Panc1 (cell line): Measurements from ENCODE around the gene STPG4. TPM values are rescaled to one million over a fixed set of nuclear protein-coding genes. Genes with fewer than 3 reads are reported as not detected.

Experiments
- ATAC-seq: fragments of 200-7000 bp; cut with Tn5 transposase; 2 replicates; pipeline ENCODE4 v1.9.1; 2020; ENCODE audit warnings: mild to moderate bottlenecking, moderate library complexity
- BruUV-seq: library from RNA; stranded (reverse); fragments of 400-500 nt; replicated peaks from 2 replicates; lab custom pipeline; 2021; lab: Mats Ljungman, UMichigan
- CTCF ChIA-PET: fragments of 300-600 bp; sonication (Branson Sonifier 250); formaldehyde crosslinking; loops from one replicate; lab custom pipeline; 2022; ENCODE audit warnings: antibody characterized with exemption; lab: Charles Lee
- POLR2A ChIA-PET: fragments of 300-600 bp; sonication (Branson Sonifier 250); formaldehyde crosslinking; loops from one replicate; lab custom pipeline; 2022; ENCODE audit warnings: antibody characterized with exemption; lab: Charles Lee
- DNase-seq: peaks from one replicate; pipeline ENCODE4 v3.0.0-alpha.2; 2010; ENCODE audit warnings: low read depth, low spot score
- H3K27ac ChIP-seq: 2 replicates; pipeline ENCODE4 v1.5.1; 2011; ENCODE audit warnings: mild to moderate bottlenecking, low read length, inconsistent platforms
- H3K27me3 ChIP-seq: fragments of 200-500 bp; sonication (Bioruptor generic); 2 replicates; pipeline ENCODE4 v1.6.0; 2014; ENCODE audit warnings: low read length, inconsistent platforms; ENCODE audit not compliant: control insufficient read depth, insufficient read depth
- H3K36me3 ChIP-seq: fragments of 200-500 bp; sonication (Bioruptor generic); 2 replicates; pipeline ENCODE4 v1.5.1; 2014; ENCODE audit warnings: inconsistent platforms, mild to moderate bottlenecking, low read length, moderate library complexity; ENCODE audit not compliant: control insufficient read depth, insufficient read depth
- H3K4me1 ChIP-seq: 2 replicates; pipeline ENCODE4 v1.5.1; 2011; ENCODE audit warnings: inconsistent platforms, mild to moderate bottlenecking, low read length, moderate library complexity; ENCODE audit not compliant: control insufficient read depth, insufficient read depth
- H3K4me3 ChIP-seq, 2 experiments: 2 replicates each; pipeline ENCODE4 v1.5.1; 2011 to 2012; ENCODE audit warnings: low read depth in 2 of 2, low read length in 2 of 2, mild to moderate bottlenecking in 2 of 2, inconsistent platforms in 1 of 2, moderate library complexity in 1 of 2
- H3K9me3 ChIP-seq: fragments of 200-500 bp; sonication (Bioruptor generic); 2 replicates; pipeline ENCODE4 v1.5.1; 2014; ENCODE audit warnings: low read depth, mild to moderate bottlenecking, inconsistent platforms, low read length, moderate library complexity; ENCODE audit not compliant: control insufficient read depth, insufficient read depth
- CTCF ChIP-seq: fragments of 450-650 bp; IDR thresholded peaks from 2 replicates; pipeline ENCODE4 v1.5.1; 2017; ENCODE audit warnings: mild to moderate bottlenecking
- POLR2AphosphoS5 ChIP-seq: IDR thresholded peaks from 2 replicates; pipeline ENCODE4 v1.6.1; 2012; ENCODE audit warnings: mild to moderate bottlenecking, low read depth, low read length, moderate library complexity
- REST ChIP-seq, 2 experiments: IDR thresholded peaks; 2 replicates each; pipeline ENCODE4 v1.6.1; 2011 to 2012; ENCODE audit warnings: low read depth in 2 of 2, control low read depth in 1 of 2, low read length in 1 of 2, mild to moderate bottlenecking in 1 of 2, moderate library complexity in 1 of 2; ENCODE audit not compliant: insufficient read depth in 1 of 2
- SIN3A ChIP-seq: IDR thresholded peaks from 2 replicates; pipeline ENCODE4 v1.6.1; 2012; ENCODE audit warnings: low read depth, mild to moderate bottlenecking, low read length, moderate library complexity, borderline replicate concordance; ENCODE audit not compliant: insufficient read depth
- TCF7L2 ChIP-seq: IDR thresholded peaks from 2 replicates; pipeline ENCODE4 v1.6.1; 2011; ENCODE audit warnings: mild to moderate bottlenecking, low read depth, low read length, inconsistent platforms
- in situ Hi-C: cut with HindIII; loops from 2 replicates; pipeline ENCODE4 v1.10.0; 2016; ENCODE audit warnings: low sequenced_read_pairs, low pct_unique_long_range_greater_than_20kb
- intact Hi-C: fragments of 100-400 bp; cut with micrococcal nuclease; formaldehyde crosslinking; loops from one replicate; pipeline ENCODE4 v1.10.0; 2022; ENCODE audit not compliant: unreplicated experiment
- total RNA-seq: library from RNA; stranded (reverse); gene quantifications from one replicate; pipeline ENCODE4 v1.2.1, GENCODE V29; 2021; ENCODE audit not compliant: unreplicated experiment

Gene STPG4
- total RNA-seq, 1 experiment from 2014 or later: 0.36 TPM

DNA sequence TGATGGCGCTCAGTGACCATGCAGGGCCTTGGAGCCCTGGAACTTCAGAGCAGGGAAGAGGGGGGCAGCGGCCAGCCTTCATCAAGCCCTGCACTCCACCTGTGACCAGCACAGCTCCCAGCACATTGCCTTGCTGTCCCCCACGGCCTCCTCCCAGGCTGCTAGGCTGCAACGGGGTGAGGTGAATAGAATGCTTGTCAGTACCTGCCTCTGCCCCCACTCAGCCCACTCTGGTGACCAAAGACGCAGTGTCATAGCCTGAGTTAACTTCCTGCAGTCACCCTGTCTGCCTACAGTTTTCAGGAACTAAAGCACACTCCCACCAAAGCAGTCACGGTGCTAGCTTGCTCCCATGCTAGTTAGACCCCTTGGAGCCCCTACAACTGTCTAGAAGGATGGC, 72.1 kb downstream of the STPG4 start:
- in situ Hi-C loops: no loop called here
- no TSS peak for BruUV-seq

DNA sequence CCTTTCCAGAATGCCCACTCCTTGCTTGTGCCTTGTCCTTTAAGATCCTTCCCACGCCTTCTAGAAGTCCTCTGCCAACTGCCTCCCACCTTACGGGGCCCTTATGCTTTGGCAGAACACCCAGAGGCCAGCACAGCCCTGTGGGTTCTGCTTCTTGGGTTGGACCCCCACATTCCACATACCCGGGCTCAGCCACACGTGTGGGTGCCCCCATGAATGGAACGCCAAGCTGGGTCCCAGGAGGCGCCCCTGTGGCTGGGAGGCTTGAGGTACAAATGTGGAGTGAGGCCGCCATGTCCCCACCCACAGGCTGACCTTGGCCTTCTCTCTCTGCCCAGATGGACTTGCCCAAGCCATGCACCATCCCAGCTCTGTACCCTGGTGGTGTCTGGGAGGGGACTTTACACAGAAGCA, 74.2 kb downstream of the STPG4 start:
- in situ Hi-C loops: no loop called here
- Histone ChIP-seq H3K4me1 (peaks cover 28% of the 10 kb centered on the region), H3K27me3 (no peaks in the 10 kb centered on the region), H3K4me3 (no peak overlapping the region), H3K9me3 (no peaks in the 10 kb centered on the region), H3K36me3 (no peaks in the 10 kb centered on the region), H3K27ac (no peak overlapping the region)
- BruUV-seq: no TSS peak
- CTCF ChIA-PET: no interaction called here
- intact Hi-C loops: no loop called here
- POLR2A ChIA-PET: no interaction called here
- ATAC-seq (no peak), DNase-seq (no peak)
- TF ChIP-seq POLR2AphosphoS5: no peak
- TF ChIP-seq REST (IDR thresholded peaks at IDR 0.05; ENCODE audit: insufficient read depth in 1 of 2, low read depth in 2 of 2, low read length in 1 of 2): no peak
- no peak for TF ChIP-seq SIN3A
- TF ChIP-seq CTCF: no peak
- TF ChIP-seq TCF7L2: no peak

More for the DNA sequence above, 72.1 kb downstream of the STPG4 start:
- no peak for TF ChIP-seq REST (IDR thresholded peaks at IDR 0.05; ENCODE audit: insufficient read depth in 1 of 2, low read depth in 2 of 2, low read length in 1 of 2)
- TF ChIP-seq POLR2AphosphoS5: no peak
- TF ChIP-seq TCF7L2: no peak
- TF ChIP-seq SIN3A: no peak
- ChIA-PET POLR2A (no interaction called here), CTCF (no interaction called here)
- Histone ChIP-seq H3K36me3 (no peaks in the 10 kb centered on the region), H3K27me3 (no peaks in the 10 kb centered on the region), H3K9me3 (no peaks in the 10 kb centered on the region), H3K27ac (no peak overlapping the region), H3K4me1 (peaks cover 8% of the 10 kb centered on the region), H3K4me3 (no peak overlapping the region)
- intact Hi-C loops: no loop called here
- no peak for DNase-seq
- ATAC-seq: peak; percentile 11; the same call in 1 of the 2 replicates
